HPDE6-E6E7 (cell line): ENCODE measurements around the gene RIPOR3.
A peak's percentile ranks its signal among the peaks of the same experiment; 100 is the strongest.
"Not testable (repeated sequence)": the region's sequence is repeated elsewhere in the genome, so short reads cannot be mapped to it uniquely, and the experiment has no call there.

Experiments
- DNase-seq: peaks from one replicate; pipeline ENCODE4 v3.0.0; 2011; ENCODE audit warnings: missing footprints; ENCODE audit errors: extremely low spot score

Gene RIPOR3

DNA sequence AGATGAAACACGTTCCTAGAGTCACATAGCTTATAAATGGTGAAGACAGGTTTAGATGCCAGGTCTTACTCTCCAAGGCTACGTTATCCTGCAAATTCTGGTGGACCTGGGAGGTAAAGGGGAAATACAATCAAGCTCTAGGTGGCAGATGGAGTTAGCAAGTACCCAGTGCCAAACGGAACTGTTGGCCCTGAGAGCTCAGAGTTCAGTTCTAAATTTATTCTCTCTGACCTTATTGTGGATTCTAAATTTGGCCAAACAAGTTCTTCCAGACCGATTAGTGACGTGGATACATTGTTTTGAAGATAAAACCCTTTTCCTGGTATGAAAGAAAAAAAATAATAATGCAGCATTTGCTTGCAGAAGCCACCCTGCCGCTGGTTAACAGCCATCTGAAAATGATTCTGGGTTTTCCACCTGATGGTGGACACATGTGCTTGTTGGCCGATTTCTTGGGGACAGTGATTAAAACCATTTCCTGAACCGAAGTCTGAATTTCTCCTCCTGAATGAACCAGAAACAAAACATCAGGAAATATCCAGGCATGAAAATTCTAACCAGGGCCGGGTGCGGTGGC is 32.5 kb downstream of the RIPOR3 start:
- DNase-seq = no peak

DNA sequence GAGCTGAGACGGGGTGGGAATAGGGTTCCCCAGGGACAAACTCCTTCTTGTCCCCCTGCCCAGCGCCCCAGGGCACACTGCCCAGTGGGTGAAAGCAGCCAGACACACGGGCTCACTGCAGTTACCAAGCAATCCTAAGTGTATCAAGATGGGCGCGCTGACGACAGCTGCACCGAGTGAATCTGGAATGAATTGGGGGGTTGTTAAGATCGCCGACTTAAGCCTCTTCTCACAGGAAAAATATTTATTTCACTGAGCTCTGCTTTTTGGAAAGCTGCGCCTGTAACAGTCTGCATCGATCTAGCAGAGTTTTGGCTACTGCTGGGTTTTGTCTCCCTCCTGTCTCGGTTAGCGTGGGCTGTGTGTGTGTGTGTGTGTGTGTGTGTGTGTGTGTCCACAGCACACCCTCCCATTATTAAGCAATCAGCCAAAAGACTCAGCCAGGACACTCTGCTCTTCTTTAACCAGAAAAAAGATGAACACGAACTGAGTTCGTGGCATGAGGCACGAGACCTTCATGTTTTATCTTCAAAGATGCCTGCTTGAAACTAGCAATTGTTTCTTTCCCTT is 35.9 kb downstream of the RIPOR3 start:
- DNase-seq = no peak

- no peak for DNase-seq
These were observed 36.4 kb downstream of the RIPOR3 start for GRCh38 chr20:50654904-50655303.

- no peak for DNase-seq
These were observed 38.5 kb downstream of the RIPOR3 start for GRCh38 chr20:50652702-50653294.

- DNase-seq = no peak
These were observed 39.7 kb downstream of the RIPOR3 start for GRCh38 chr20:50651676-50652075.

GRCh38 chr20:50649590-50649989 is 41.8 kb downstream of the RIPOR3 start:
- no peak for DNase-seq

DNA sequence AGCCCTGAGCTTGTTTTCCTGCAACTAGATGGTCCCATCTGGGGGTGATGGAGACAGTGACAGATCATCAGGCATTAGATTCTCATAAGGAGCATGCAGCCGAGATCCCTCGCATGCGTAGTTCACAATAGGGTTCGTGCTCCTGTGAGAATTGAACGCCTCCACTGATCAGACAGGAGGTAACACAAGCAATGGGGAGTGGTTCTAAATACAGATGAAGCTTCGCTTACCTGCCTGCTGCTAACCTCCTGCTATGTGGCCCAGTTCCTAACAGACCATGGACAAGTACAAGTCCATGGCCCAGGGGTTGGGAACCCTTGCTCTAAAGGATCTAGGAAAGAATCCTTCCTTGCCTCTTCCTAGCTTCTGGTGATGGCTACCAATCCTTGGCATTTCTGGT is 42.7 kb downstream of the RIPOR3 start:
- no peak for DNase-seq

- no peak for DNase-seq
These were observed 44.8 kb downstream of the RIPOR3 start for GRCh38 chr20:50646483-50646996.

DNA sequence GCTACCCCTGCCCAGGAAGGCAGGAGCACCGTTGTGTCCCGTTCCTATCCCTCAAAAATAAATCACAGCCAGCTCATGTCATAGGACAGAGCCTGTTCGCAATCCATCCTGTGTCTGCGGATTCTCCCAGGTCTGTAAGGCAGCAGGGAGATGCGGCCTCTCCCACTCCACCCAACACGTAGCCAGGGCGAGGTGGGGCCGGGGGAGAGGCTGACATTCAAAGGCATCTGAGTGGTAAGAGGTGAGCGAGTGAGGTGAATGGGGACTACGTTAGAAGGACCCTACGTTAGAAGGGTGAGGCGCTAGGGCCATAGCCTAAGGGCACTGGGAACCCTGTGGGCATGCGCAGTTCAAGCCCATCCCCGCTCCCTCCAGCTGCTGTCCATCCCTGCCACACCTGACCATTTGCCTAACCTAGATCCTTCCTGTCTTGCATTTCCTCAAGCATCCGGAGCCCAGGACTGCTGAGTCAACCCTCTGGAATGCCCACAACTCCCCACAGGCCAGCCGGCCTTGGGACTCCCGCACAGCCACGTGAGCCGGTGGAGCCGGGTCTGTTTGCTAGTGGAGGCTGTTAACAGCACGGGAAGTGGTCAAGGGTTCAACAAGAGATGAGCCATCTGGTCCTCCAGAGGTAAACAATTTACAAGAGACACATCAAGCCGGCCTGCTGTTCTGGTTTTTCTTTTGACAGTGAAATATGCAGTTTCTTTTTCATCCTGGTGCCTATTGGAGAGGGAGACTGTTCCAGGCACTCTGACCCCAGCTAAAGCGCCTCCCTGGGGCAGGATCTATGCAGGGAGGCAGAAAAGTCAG is 45.9 kb downstream of the RIPOR3 start:
- peak; percentile 100 for DNase-seq

GRCh38 chr20:50642288-50642803 is 49.0 kb downstream of the RIPOR3 start:
- DNase-seq = no peak

GRCh38 chr20:50641625-50642287 is 49.6 kb downstream of the RIPOR3 start:
- not testable (repeated sequence) for DNase-seq

DNA sequence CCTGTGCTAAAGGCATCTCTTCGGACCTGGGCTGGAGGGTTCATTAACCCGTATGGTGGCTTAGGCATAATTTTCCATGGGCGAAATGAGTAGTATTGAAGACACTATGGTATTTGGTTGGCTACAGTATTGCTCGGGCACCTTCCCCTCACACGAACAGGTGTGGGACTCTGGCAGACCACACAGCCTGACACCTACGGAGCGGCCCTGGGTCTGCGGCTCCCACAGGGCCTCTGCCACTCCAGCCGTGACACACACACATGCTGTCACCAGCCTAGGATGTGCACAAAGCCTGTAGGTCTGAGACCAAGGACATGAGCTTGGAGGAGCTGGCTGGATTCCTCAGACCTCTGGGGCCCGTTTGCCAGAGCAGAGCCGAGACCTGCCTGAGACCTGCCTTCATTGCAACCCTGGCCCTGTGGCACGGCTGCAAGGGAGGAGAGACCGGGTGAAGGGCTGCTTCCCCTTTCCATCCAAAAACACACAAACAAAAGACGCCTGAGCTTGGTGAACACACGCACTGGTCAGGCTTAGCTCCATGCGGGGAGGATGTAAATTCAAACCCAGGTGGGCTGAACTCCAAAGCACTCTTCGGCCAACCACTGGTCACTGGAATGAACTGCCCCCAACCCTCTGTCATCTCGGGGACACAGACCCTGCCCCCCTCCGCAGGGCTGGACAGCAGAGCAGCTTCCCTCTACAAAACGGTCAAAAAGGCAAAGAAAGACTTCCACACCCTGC is 51.2 kb downstream of the RIPOR3 start:
- DNase-seq = not testable (repeated sequence)

GRCh38 chr20:50638015-50638847 is 53.1 kb downstream of the RIPOR3 start:
- DNase-seq = not testable (repeated sequence)

GRCh38 chr20:50636601-50637540 is 54.5 kb downstream of the RIPOR3 start:
- DNase-seq = no peak

DNA sequence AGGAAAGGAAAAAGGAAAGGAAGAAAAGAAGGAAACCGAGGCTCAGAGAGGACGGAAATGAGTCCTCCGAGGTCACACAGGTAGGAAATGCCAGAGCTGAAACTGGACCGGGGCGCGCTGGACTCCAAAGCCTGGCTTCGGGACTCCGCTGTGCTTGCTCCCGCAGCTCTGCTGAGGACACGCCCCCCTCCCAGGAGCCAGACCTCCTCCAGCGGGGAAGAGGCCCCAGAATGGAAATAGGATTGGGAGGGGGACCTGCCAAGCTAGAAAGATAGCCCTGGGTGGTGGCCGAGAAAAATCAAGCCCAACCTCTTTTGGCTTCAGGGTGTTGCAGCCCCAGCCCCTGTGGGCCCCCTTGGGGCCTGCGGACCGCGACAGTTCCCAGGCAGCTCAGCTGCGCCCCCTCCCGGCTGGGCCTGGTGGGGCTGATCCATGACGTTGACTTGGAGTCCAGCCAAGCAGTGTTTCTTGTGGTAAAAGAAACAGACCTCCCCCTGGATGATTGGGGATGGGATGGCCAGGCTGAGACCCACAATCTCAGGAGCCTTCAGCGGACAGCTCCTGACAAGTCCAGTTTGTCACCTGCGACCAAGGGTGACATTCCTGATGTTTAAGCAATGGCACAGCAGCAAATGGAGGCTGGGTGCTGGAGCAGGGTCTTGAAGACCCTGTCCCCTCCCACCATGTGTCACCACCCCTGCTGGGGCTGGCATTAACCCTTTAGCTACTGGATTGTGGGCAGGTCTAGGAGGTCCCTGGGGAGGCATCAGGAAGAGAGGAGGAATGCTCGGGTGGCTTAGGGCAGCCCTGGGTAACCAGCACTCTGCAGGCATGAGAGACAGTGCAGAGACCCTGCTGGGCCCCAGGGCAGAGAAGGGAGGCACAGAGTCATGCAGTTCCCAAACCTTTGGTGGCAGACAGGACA is 55.4 kb downstream of the RIPOR3 start:
- peak; percentile 91 for DNase-seq

- DNase-seq = no peak
These were observed 56.3 kb downstream of the RIPOR3 start for GRCh38 chr20:50635014-50635557.

GRCh38 chr20:50634191-50634590 is 57.2 kb downstream of the RIPOR3 start:
- DNase-seq = no peak

DNA sequence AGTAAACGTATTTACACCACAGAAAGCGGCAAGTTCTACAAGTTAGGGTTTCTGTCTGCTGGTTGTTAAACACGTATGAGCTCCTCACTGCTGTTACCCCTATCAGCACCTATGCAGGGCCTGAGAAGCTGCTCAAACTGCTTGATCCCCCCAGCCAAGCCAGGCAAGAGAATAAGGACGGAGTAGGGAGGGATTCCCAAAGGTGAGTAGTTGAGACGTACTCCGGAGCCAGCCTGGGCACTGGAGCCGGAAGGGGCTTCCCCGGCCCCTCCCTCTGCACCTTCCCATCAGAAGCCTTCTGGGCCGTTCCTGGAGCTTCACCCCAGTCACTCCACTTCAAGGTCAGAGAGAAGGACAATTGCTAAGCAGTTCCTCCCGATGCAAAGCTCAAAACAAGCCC is 58.0 kb downstream of the RIPOR3 start:
- DNase-seq = no peak
